Activated T-cell treated with anti-CD3 and anti-CD28 coated beads, Interleukin-2, amount 50 U/mL, for 24 hours (primary cell): ENCODE measurements around the gene TMEM150B.

Experiments
- DNase-seq: peaks from one replicate; pipeline ENCODE4 v3.0.0-alpha.2; 2020
- H3K27ac Mint-ChIP-seq: 2 replicates; pipeline ENCODE4 v1.8.0; 2020; ENCODE audit warnings: mild to moderate bottlenecking, mixed read lengths
- H3K27me3 Mint-ChIP-seq: 2 replicates; pipeline ENCODE4 v1.8.0; 2020; ENCODE audit warnings: mixed read lengths
- H3K36me3 Mint-ChIP-seq: 2 replicates; pipeline ENCODE4 v1.8.0; 2020; ENCODE audit warnings: low read depth, mixed read lengths
- H3K4me1 Mint-ChIP-seq: 2 replicates; pipeline ENCODE4 v1.8.0; 2020; ENCODE audit warnings: low read depth, mixed read lengths
- H3K4me3 Mint-ChIP-seq: 2 replicates; pipeline ENCODE4 v1.8.0; 2020; ENCODE audit warnings: mild to moderate bottlenecking, moderate library complexity, mixed read lengths
- H3K9me3 Mint-ChIP-seq: 2 replicates; pipeline ENCODE4 v1.8.0; 2020; ENCODE audit warnings: mixed read lengths

Gene TMEM150B

GRCh38 chr19:55287361-55288079 is 37.6 kb downstream of the TMEM150B start:
- Mint-ChIP-seq H3K27me3 (no peaks in the 10 kb centered on the region), H3K27ac (no peak overlapping the region), H3K36me3 (no peaks in the 10 kb centered on the region), H3K9me3 (no peaks in the 10 kb centered on the region), H3K4me3 (no peak overlapping the region), H3K4me1 (peaks cover 14% of the 10 kb centered on the region)
- no peak for DNase-seq

- Mint-ChIP-seq H3K4me3 (peak overlapping the region; percentile 41), H3K4me1 (peaks cover 17% of the 10 kb centered on the region), H3K36me3 (no peaks in the 10 kb centered on the region), H3K27ac (peak overlapping the region; percentile 44), H3K9me3 (no peaks in the 10 kb centered on the region), H3K27me3 (no peaks in the 10 kb centered on the region)
- no peak for DNase-seq
Measured at GRCh38 chr19:55285229-55285890, 39.8 kb downstream of the TMEM150B start.

GRCh38 chr19:55284405-55285058 is 40.6 kb downstream of the TMEM150B start:
- peaks cover 22% of the 10 kb centered on the region for H3K4me1 Mint-ChIP-seq
- H3K27ac Mint-ChIP-seq: peak overlapping the region; percentile 44
- H3K4me3 Mint-ChIP-seq: peak overlapping the region; percentile 41
- no peaks in the 10 kb centered on the region for H3K27me3 Mint-ChIP-seq
- peaks cover 4% of the 10 kb centered on the region for H3K36me3 Mint-ChIP-seq
- H3K9me3 Mint-ChIP-seq: no peaks in the 10 kb centered on the region
- no peak for DNase-seq

GRCh38 chr19:55283548-55284377 is 41.4 kb downstream of the TMEM150B start, which contains the start of gene BRSK1:
Gene BRSK1 (plus strand): TSS chr19:55283997. CDS start chr19:55284443, 446 bp downstream.
- H3K27me3 Mint-ChIP-seq: no peaks in the 10 kb centered on the region
- DNase-seq: peak; percentile 64
- peak within 1 kb of the TSS; percentile 49 for H3K4me3 Mint-ChIP-seq
- peaks cover 27% of the 10 kb centered on the region for H3K4me1 Mint-ChIP-seq
- peaks cover 7% of the 10 kb centered on the region for H3K36me3 Mint-ChIP-seq
- no peaks in the 10 kb centered on the region for H3K9me3 Mint-ChIP-seq
- H3K27ac Mint-ChIP-seq: peak within 1 kb of the TSS; percentile 54

GRCh38 chr19:55279770-55280643 is 45.1 kb downstream of the TMEM150B start, which contains the start of gene HSPBP1:
Gene HSPBP1 (minus strand): TSS chr19:55280110. CDS start chr19:55279608, 502 bp downstream.
- Mint-ChIP-seq H3K4me3 (peak within 1 kb of the TSS; percentile 100), H3K9me3 (no peaks in the 10 kb centered on the region), H3K36me3 (peaks cover 38% of the 10 kb centered on the region), H3K27me3 (no peaks in the 10 kb centered on the region), H3K27ac (peak within 1 kb of the TSS; percentile 99), H3K4me1 (peaks cover 48% of the 10 kb centered on the region)
- DNase-seq: peak; percentile 98

- H3K4me1 Mint-ChIP-seq: peaks cover 48% of the 10 kb centered on the region
- no peaks in the 10 kb centered on the region for H3K9me3 Mint-ChIP-seq
- no peaks in the 10 kb centered on the region for H3K27me3 Mint-ChIP-seq
Measured at GRCh38 chr19:55279340-55279739, 45.8 kb downstream of the TMEM150B start.

GRCh38 chr19:55278391-55279135 is 46.6 kb downstream of the TMEM150B start:
- Mint-ChIP-seq H3K4me1 (peaks cover 47% of the 10 kb centered on the region), H3K9me3 (no peaks in the 10 kb centered on the region), H3K36me3 (peaks cover 51% of the 10 kb centered on the region), H3K27ac (peak overlapping the region; percentile 99), H3K27me3 (no peaks in the 10 kb centered on the region), H3K4me3 (peak overlapping the region; percentile 100)
- DNase-seq: no peak

More at GRCh38 chr19:55279340-55279739, 45.8 kb downstream of the TMEM150B start:
- DNase-seq: no peak
- Mint-ChIP-seq H3K36me3 (peaks cover 44% of the 10 kb centered on the region), H3K27ac (peak overlapping the region; percentile 99), H3K4me3 (peak overlapping the region; percentile 100)

GRCh38 chr19:55277494-55277893 is 47.6 kb downstream of the TMEM150B start:
- Mint-ChIP-seq H3K4me3 (peak overlapping the region; percentile 9), H3K27ac (no peak overlapping the region), H3K4me1 (peaks cover 39% of the 10 kb centered on the region), H3K27me3 (no peaks in the 10 kb centered on the region), H3K36me3 (peaks cover 61% of the 10 kb centered on the region), H3K9me3 (no peaks in the 10 kb centered on the region)
- no peak for DNase-seq

- H3K4me3 Mint-ChIP-seq: peak overlapping the region; percentile 9
- H3K27me3 Mint-ChIP-seq: no peaks in the 10 kb centered on the region
- DNase-seq: no peak
- H3K36me3 Mint-ChIP-seq: peaks cover 68% of the 10 kb centered on the region
- peaks cover 39% of the 10 kb centered on the region for H3K4me1 Mint-ChIP-seq
- H3K9me3 Mint-ChIP-seq: no peaks in the 10 kb centered on the region
- peak overlapping the region; percentile 68 for H3K27ac Mint-ChIP-seq
Measured at GRCh38 chr19:55276720-55277430, 48.3 kb downstream of the TMEM150B start.

GRCh38 chr19:55275851-55276719 is 49.1 kb downstream of the TMEM150B start:
- H3K4me1 Mint-ChIP-seq: peaks cover 37% of the 10 kb centered on the region
- H3K27ac Mint-ChIP-seq: peak overlapping the region; percentile 68
- DNase-seq: no peak
- no peaks in the 10 kb centered on the region for H3K27me3 Mint-ChIP-seq
- H3K36me3 Mint-ChIP-seq: peaks cover 75% of the 10 kb centered on the region
- no peak overlapping the region for H3K4me3 Mint-ChIP-seq
- H3K9me3 Mint-ChIP-seq: no peaks in the 10 kb centered on the region

- no peak for DNase-seq
- peaks cover 24% of the 10 kb centered on the region for H3K4me1 Mint-ChIP-seq
Measured at GRCh38 chr19:55273978-55274707, 51.0 kb downstream of the TMEM150B start.

More at GRCh38 chr19:55273978-55274707, 51.0 kb downstream of the TMEM150B start:
- no peaks in the 10 kb centered on the region for H3K9me3 Mint-ChIP-seq
- H3K4me3 Mint-ChIP-seq: no peak overlapping the region
- H3K27me3 Mint-ChIP-seq: no peaks in the 10 kb centered on the region
- H3K36me3 Mint-ChIP-seq: peaks cover 89% of the 10 kb centered on the region
- H3K27ac Mint-ChIP-seq: no peak overlapping the region
